HEK293T (cell line): ENCODE measurements around the gene RNF43.

Source experiments
- BHLHE40 ChIP-seq: fragments of 450-650 bp; IDR thresholded peaks from 2 replicates; pipeline ENCODE4 v1.6.1; 2016; ENCODE audit warnings: mild to moderate bottlenecking, moderate library complexity, borderline replicate concordance
- FOXM1 ChIP-seq: fragments of 450-650 bp; IDR thresholded peaks from 2 replicates; pipeline ENCODE4 v1.6.1; 2017; ENCODE audit warnings: mild to moderate bottlenecking, borderline replicate concordance
- SUZ12 ChIP-seq: fragments of 450-650 bp; IDR thresholded peaks from 2 replicates; pipeline ENCODE4 v1.6.1; 2016; ENCODE audit warnings: mild to moderate bottlenecking

GRCh38 chr17:58414596-58414997 is 2.7 kb downstream of the RNF43 start:
- TF ChIP-seq SUZ12 (no peak), BHLHE40 (no peak), FOXM1 (no peak)
